Thyroid gland (tissue), 4 donors: ENCODE measurements around the gene INPP4A. TPM values are rescaled to one million over a fixed set of nuclear protein-coding genes. Genes with fewer than 3 reads are reported as not detected.
A peak's percentile ranks its signal among the peaks of the same experiment; 100 is the strongest.

Experiments
- DNase-seq, 2 donors: peaks; one replicate each; pipeline ENCODE4 v3.0.0-alpha.2; 2019
- H3K27ac ChIP-seq, 3 donors: fragments of 200-600 bp; sonication (generic); 1 replicate in 2 of 3; 2 replicates in 1 of 3; pipeline ENCODE4 v1.5.1; 2016 to 2019; ENCODE audit warnings: mild to moderate bottlenecking in 1 of 3, moderate library complexity in 1 of 3
- H3K27me3 ChIP-seq: fragments of 200-600 bp; sonication (generic); one replicate; pipeline ENCODE4 v1.5.1; 2019
- H3K36me3 ChIP-seq, 2 donors: fragments of 200-600 bp; sonication (generic); one replicate each; pipeline ENCODE4 v1.5.1; 2016 to 2019
- H3K4me1 ChIP-seq, 2 donors: fragments of 200-600 bp; sonication (generic); one replicate each; pipeline ENCODE4 v1.5.1; 2017 to 2019
- H3K4me3 ChIP-seq, 3 donors: fragments of 200-600 bp; sonication (generic); replicated peaks in 1 of 3; 1 replicate in 2 of 3; 2 replicates in 1 of 3; pipeline ENCODE4 v1.5.1; 2016; ENCODE audit warnings: mild to moderate bottlenecking in 1 of 3
- H3K9me3 ChIP-seq: fragments of 200-600 bp; sonication (generic); one replicate; pipeline ENCODE4 v1.5.1; 2017
- CTCF ChIP-seq, 6 experiments: fragments of 200-600 bp in 3 of 6; fragments of 450-650 bp in 3 of 6; sonication (generic) in 3 of 6; IDR thresholded peaks; one replicate each; pipeline ENCODE4 v1.5.1; 2016 to 2019; ENCODE audit warnings: antibody characterized with exemption in 6 of 6, mild to moderate bottlenecking in 2 of 6, inconsistent platforms in 1 of 6, moderate library complexity in 1 of 6
- POLR2A ChIP-seq, 2 donors: fragments of 450-650 bp; IDR thresholded peaks; one replicate each; pipeline ENCODE4 v1.6.1; 2017; ENCODE audit warnings: antibody characterized with exemption in 2 of 2, mild to moderate bottlenecking in 2 of 2, moderate library complexity in 1 of 2
- WGBS, 2 donors: methylation state at CpG; one replicate each; pipeline ENCODE4 v1.1.5; 2017; 5-methylcytosine and 5-hydroxymethylcytosine counted together
- intact Hi-C: fragments of 100-400 bp; cut with DNase I; formaldehyde crosslinking; loops from one replicate; pipeline ENCODE4 v1.15.1; 2023
- total RNA-seq, 4 donors: library from RNA; depleted of rRNA; stranded (reverse); fragments of >200 nt; gene quantifications; one replicate each; pipeline ENCODE4 v1.2.3, GENCODE V29; 2016

Gene INPP4A
- total RNA-seq, 4 donors from 2014 or later, result 18.9 to 24.9 (median 23.8) TPM

- no peaks in the 10 kb centered on the region for H3K36me3 ChIP-seq
- intact Hi-C loops, result no loop called here
- no peaks in the 10 kb centered on the region for H3K27me3 ChIP-seq
- DNase-seq, result no peak
- no peak for TF ChIP-seq CTCF (IDR thresholded peaks at IDR 0.05)
- no peak for TF ChIP-seq POLR2A (IDR thresholded peaks at IDR 0.05)
- H3K9me3 ChIP-seq, result no peaks in the 10 kb centered on the region
- H3K27ac ChIP-seq, result no peak overlapping the region
- H3K4me1 ChIP-seq, result peaks cover 31 to 47% of the 10 kb centered on the region in 2 donors
- no peak overlapping the region for H3K4me3 ChIP-seq
- 92 to 94% methylated on average over 7 of the region's 7 CpGs for WGBS, 2 donors
Observed at GRCh38 chr2:98505971-98506664, 61.5 kb downstream of the INPP4A start.

- no peaks in the 10 kb centered on the region for H3K36me3 ChIP-seq
- intact Hi-C loops, result no loop called here
- no peaks in the 10 kb centered on the region for H3K27me3 ChIP-seq
- H3K27ac ChIP-seq, result no peak overlapping the region
- no peak overlapping the region for H3K4me3 ChIP-seq
- DNase-seq, result no peak
- H3K4me1 ChIP-seq, result peaks cover 31 to 47% of the 10 kb centered on the region in 2 donors
- no peaks in the 10 kb centered on the region for H3K9me3 ChIP-seq
- WGBS, 2 donors, result 93 to 96% methylated on average over 8 of the region's 8 CpGs
- TF ChIP-seq POLR2A (IDR thresholded peaks at IDR 0.05) (no peak), CTCF (IDR thresholded peaks at IDR 0.05) (no peak)
Observed at GRCh38 chr2:98506881-98507280, 62.2 kb downstream of the INPP4A start.

- 90 to 100% methylated on average over 2 of the region's 3 CpGs for WGBS, 2 donors
Observed at GRCh38 chr2:98507461-98507860, 62.8 kb downstream of the INPP4A start.

GRCh38 chr2:98507891-98508708 is 63.4 kb downstream of the INPP4A start:
- H3K27me3 ChIP-seq, result no peaks in the 10 kb centered on the region
- H3K27ac ChIP-seq, result no peak overlapping the region
- no peaks in the 10 kb centered on the region for H3K36me3 ChIP-seq
- DNase-seq, result peak in 1 of 2 donors; percentile 14
- 86% methylated on average over 12 of the region's 12 CpGs for WGBS, 2 donors
- intact Hi-C loops, result no loop called here
- TF ChIP-seq POLR2A (IDR thresholded peaks at IDR 0.05), result no peak
- no peak for TF ChIP-seq CTCF (IDR thresholded peaks at IDR 0.05)
- peaks cover 25 to 38% of the 10 kb centered on the region in 2 donors for H3K4me1 ChIP-seq
- H3K4me3 ChIP-seq, result no peak overlapping the region
- no peaks in the 10 kb centered on the region for H3K9me3 ChIP-seq

More at GRCh38 chr2:98507461-98507860, 62.8 kb downstream of the INPP4A start:
- Histone ChIP-seq H3K4me1 (peaks cover 31 to 44% of the 10 kb centered on the region in 2 donors), H3K27ac (no peak overlapping the region), H3K4me3 (no peak overlapping the region), H3K36me3 (no peaks in the 10 kb centered on the region), H3K9me3 (no peaks in the 10 kb centered on the region), H3K27me3 (no peaks in the 10 kb centered on the region)
- intact Hi-C loops, result no loop called here
- TF ChIP-seq CTCF (IDR thresholded peaks at IDR 0.05) (no peak), POLR2A (IDR thresholded peaks at IDR 0.05) (no peak)
- DNase-seq, result no peak

- intact Hi-C loops, result no loop called here
- TF ChIP-seq POLR2A (IDR thresholded peaks at IDR 0.05) (no peak), CTCF (IDR thresholded peaks at IDR 0.05) (no peak)
- H3K9me3 ChIP-seq, result no peaks in the 10 kb centered on the region
- no peaks in the 10 kb centered on the region for H3K27me3 ChIP-seq
- H3K27ac ChIP-seq, result no peak overlapping the region
- DNase-seq, result peak in 1 of 2 donors; percentile 9
- 89 to 93% methylated on average over 9 of the region's 9 CpGs for WGBS, 2 donors
- H3K4me3 ChIP-seq, result no peak overlapping the region
- H3K36me3 ChIP-seq, result no peaks in the 10 kb centered on the region
- peaks cover 19 to 32% of the 10 kb centered on the region in 2 donors for H3K4me1 ChIP-seq
Observed at GRCh38 chr2:98508709-98509066, 64.0 kb downstream of the INPP4A start.
